Activated T-helper 2 cell treated with anti-CD3 and anti-CD28 coated beads, Interferon-gamma antibody, Interleukin-2, Interleukin-4, amounts not matched to agents 10 μg/mL and 5 μg/mL and 100 μg/mL, durations not matched to agents 14 hours and 24 hours and 36 hours (primary cell): ENCODE measurements around the gene EVI5L. TPM values are rescaled to one million over a fixed set of nuclear protein-coding genes. Genes with fewer than 3 reads are reported as not detected.
"Not testable (repeated sequence)": the region's sequence is repeated elsewhere in the genome, so short reads cannot be mapped to it uniquely, and the experiment has no call there.

Experiments used
- DNase-seq: peaks from one replicate; pipeline ENCODE4 v3.0.0; 2021; ENCODE audit warnings: low spot score
- H3K27ac Mint-ChIP-seq: one replicate; pipeline ENCODE4 v1.8.0; 2021; ENCODE audit warnings: mixed read lengths
- H3K27me3 Mint-ChIP-seq: one replicate; pipeline ENCODE4 v1.8.0; 2021; ENCODE audit warnings: low read depth, mixed read lengths
- H3K36me3 Mint-ChIP-seq: one replicate; pipeline ENCODE4 v1.8.0; 2021; ENCODE audit warnings: low read depth, mixed read lengths
- H3K4me1 Mint-ChIP-seq: one replicate; pipeline ENCODE4 v1.8.0; 2021; ENCODE audit warnings: low read depth, mixed read lengths
- H3K4me3 Mint-ChIP-seq: one replicate; pipeline ENCODE4 v1.8.0; 2021; ENCODE audit warnings: low read depth, mild to moderate bottlenecking, moderate library complexity, mixed read lengths
- H3K9me3 Mint-ChIP-seq: one replicate; pipeline ENCODE4 v1.8.0; 2021; ENCODE audit warnings: mixed read lengths
- intact Hi-C: fragments of 100-400 bp; cut with micrococcal nuclease; formaldehyde crosslinking; loops from one replicate; pipeline ENCODE4 v1.15.1; 2023
- total RNA-seq: library from RNA; stranded (reverse); gene quantifications from 2 replicates; pipeline ENCODE4 v1.2.3, GENCODE V29; 2022

EVI5L gene
- total RNA-seq, 1 donor from 2014 or later, result 3.8 TPM

GRCh38 chr19:7851623-7852500 lies 21.8 kb downstream of the EVI5L start:
- intact Hi-C loops, result no loop called here
- no peak overlapping the region for H3K4me3 Mint-ChIP-seq
- no peak overlapping the region for H3K27ac Mint-ChIP-seq
- peaks cover 4% of the 10 kb centered on the region for H3K4me1 Mint-ChIP-seq
- no peaks in the 10 kb centered on the region for H3K27me3 Mint-ChIP-seq
- no peaks in the 10 kb centered on the region for H3K9me3 Mint-ChIP-seq
- DNase-seq, result no peak
- H3K36me3 Mint-ChIP-seq, result no peaks in the 10 kb centered on the region

- peak; percentile 51 for DNase-seq
- H3K4me3 Mint-ChIP-seq, result no peak overlapping the region
- no peaks in the 10 kb centered on the region for H3K27me3 Mint-ChIP-seq
- no peaks in the 10 kb centered on the region for H3K9me3 Mint-ChIP-seq
- intact Hi-C loops, result no loop called here
- no peaks in the 10 kb centered on the region for H3K36me3 Mint-ChIP-seq
- H3K27ac Mint-ChIP-seq, result no peak overlapping the region
- H3K4me1 Mint-ChIP-seq, result peaks cover 4% of the 10 kb centered on the region
Observed at GRCh38 chr19:7852851-7853769, 23.1 kb downstream of the EVI5L start.

- Mint-ChIP-seq H3K9me3 (no peaks in the 10 kb centered on the region), H3K27ac (no peak overlapping the region), H3K27me3 (no peaks in the 10 kb centered on the region), H3K36me3 (no peaks in the 10 kb centered on the region), H3K4me3 (no peak overlapping the region), H3K4me1 (peaks cover 4% of the 10 kb centered on the region)
- intact Hi-C loops, result no loop called here
- DNase-seq, result no peak
Observed at GRCh38 chr19:7853770-7854128, 23.7 kb downstream of the EVI5L start.

DNA sequence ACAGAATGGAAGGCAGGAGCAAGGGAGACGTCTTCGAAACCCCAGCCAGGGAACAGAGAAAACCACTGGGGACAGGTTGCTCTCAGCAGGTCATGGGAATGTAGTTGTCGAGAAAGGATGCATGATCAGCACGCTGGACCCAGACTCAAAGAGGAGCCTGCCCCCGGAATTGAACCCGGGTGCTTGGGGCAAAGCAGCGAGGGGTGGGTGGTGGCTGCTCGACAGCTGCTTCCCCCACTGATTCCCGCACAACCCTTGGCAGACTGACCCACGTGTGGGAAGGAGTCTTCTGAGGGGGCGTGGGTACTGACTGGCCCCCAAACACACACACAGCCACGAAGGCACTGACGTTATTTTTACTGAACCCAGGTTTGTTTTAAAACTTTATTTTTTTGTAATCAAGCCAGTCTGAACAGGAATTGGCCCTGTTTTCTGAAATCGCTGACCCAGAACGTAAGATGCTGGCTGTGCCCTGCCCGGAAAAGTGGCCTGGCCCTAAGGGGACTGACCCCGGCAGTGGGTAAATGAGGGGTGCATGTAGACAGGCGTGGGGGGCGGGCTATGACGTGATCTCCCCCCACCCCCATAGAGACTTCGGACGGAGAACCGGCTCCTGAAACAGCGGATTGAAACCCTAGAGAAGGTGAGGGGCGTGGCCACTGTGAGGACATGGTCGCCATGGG lies 25.5 kb downstream of the EVI5L start:
- no peaks in the 10 kb centered on the region for H3K9me3 Mint-ChIP-seq
- no peak overlapping the region for H3K4me3 Mint-ChIP-seq
- peaks cover 4% of the 10 kb centered on the region for H3K4me1 Mint-ChIP-seq
- no peaks in the 10 kb centered on the region for H3K36me3 Mint-ChIP-seq
- no peak for DNase-seq
- no peak overlapping the region for H3K27ac Mint-ChIP-seq
- no peaks in the 10 kb centered on the region for H3K27me3 Mint-ChIP-seq
- intact Hi-C loops, result no loop called here

- Mint-ChIP-seq H3K27me3 (no peaks in the 10 kb centered on the region), H3K4me3 (no peak overlapping the region), H3K4me1 (peaks cover 4% of the 10 kb centered on the region), H3K9me3 (no peaks in the 10 kb centered on the region), H3K27ac (no peak overlapping the region), H3K36me3 (no peaks in the 10 kb centered on the region)
- DNase-seq, result no peak
- intact Hi-C loops, result no loop called here
Observed at GRCh38 chr19:7856109-7856591, 26.1 kb downstream of the EVI5L start.

- intact Hi-C loops, result no loop called here
- Mint-ChIP-seq H3K27ac (no peak overlapping the region), H3K36me3 (no peaks in the 10 kb centered on the region), H3K9me3 (no peaks in the 10 kb centered on the region), H3K4me1 (peaks cover 4% of the 10 kb centered on the region), H3K4me3 (no peak overlapping the region), H3K27me3 (no peaks in the 10 kb centered on the region)
- no peak for DNase-seq
Observed at GRCh38 chr19:7856679-7857663, 27.0 kb downstream of the EVI5L start.

DNA sequence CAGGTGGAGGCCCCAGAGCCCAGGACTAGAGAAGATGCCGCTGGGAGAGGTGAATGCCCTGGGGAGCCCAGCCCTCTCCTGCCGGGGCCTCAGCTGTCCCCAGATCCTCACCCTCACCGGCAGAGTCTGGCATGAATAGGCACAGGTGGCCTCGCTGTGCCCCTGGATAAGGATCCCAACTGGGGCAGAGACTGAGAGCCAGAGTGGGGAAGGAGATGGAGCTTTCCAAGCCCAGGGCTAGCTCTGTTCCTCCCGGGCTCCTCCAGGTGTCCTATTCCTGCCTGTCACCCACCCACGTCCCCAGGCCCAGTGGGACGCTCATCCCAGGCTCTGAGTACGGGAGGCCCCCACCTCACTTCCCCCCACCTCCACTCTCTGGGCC lies 27.7 kb downstream of the EVI5L start:
- peaks cover 4% of the 10 kb centered on the region for H3K4me1 Mint-ChIP-seq
- DNase-seq, result no peak

DNA sequence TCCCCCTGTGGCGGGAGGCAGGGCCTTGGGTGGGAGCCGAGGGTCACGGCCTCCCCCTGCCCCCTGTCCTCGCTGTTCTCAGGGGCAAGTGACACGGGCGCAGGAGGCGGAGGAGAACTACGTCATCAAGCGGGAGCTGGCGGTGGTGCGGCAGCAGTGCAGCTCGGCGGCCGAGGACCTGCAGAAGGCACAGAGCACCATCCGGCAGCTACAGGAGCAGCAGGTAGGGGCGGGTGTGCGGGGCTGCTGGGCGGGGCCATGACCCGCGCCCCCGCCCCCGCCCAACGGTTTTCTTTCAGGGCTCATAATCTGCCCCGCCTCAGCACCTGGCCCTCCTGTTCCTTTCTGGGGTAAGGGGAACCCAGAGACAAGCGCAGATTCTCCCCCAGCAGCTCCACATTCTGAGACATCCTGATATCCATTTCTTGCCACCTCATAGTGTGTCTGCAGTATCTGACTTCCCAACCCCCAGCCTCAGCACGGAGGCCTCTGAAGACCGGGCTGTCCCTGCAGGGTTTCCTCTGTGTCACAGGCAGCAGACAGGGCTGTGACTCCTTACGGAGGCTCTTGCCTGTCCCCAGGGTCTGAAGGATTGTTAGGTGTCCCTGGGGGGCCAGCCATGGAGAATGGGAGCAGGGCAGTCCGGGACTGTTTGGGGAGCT lies 28.2 kb downstream of the EVI5L start:
- DNase-seq, result no peak
- H3K36me3 Mint-ChIP-seq, result no peaks in the 10 kb centered on the region
- H3K9me3 Mint-ChIP-seq, result no peaks in the 10 kb centered on the region

More for the DNA sequence above, 27.7 kb downstream of the EVI5L start:
- Mint-ChIP-seq H3K27me3 (peaks cover 2% of the 10 kb centered on the region), H3K27ac (no peak overlapping the region), H3K36me3 (no peaks in the 10 kb centered on the region), H3K4me3 (no peak overlapping the region), H3K9me3 (no peaks in the 10 kb centered on the region)
- intact Hi-C loops, result no loop called here

GRCh38 chr19:7859087-7859486 lies 29.1 kb downstream of the EVI5L start:
- intact Hi-C loops, H3K36me3 Mint-ChIP-seq, H3K4me1 Mint-ChIP-seq, DNase-seq, H3K27ac Mint-ChIP-seq, H3K9me3 Mint-ChIP-seq, H3K27me3 Mint-ChIP-seq, H3K4me3 Mint-ChIP-seq: not testable (repeated sequence)

More for the DNA sequence above, 28.2 kb downstream of the EVI5L start:
- H3K4me3 Mint-ChIP-seq, result no peak overlapping the region
- H3K27ac Mint-ChIP-seq, result no peak overlapping the region
- intact Hi-C loops, result no loop called here
- peaks cover 2% of the 10 kb centered on the region for H3K27me3 Mint-ChIP-seq
- H3K4me1 Mint-ChIP-seq, result no peaks in the 10 kb centered on the region

- intact Hi-C loops, result no loop called here
- H3K9me3 Mint-ChIP-seq, result no peaks in the 10 kb centered on the region
- no peak overlapping the region for H3K4me3 Mint-ChIP-seq
Observed at GRCh38 chr19:7859831-7860713, 30.1 kb downstream of the EVI5L start.

More at GRCh38 chr19:7859831-7860713, 30.1 kb downstream of the EVI5L start:
- Mint-ChIP-seq H3K4me1 (peaks cover under 1% of the 10 kb centered on the region), H3K27me3 (peaks cover 11% of the 10 kb centered on the region), H3K36me3 (no peaks in the 10 kb centered on the region), H3K27ac (no peak overlapping the region)
- no peak for DNase-seq
